SJSA1 (cell line): ENCODE data around the gene ZNF746. TPM values are rescaled to one million over a fixed set of nuclear protein-coding genes. Genes with fewer than 3 reads are reported as not detected.
A peak's percentile ranks its signal among the peaks of the same experiment; 100 is the strongest.
"Not testable (repeated sequence)": the region's sequence is repeated elsewhere in the genome, so short reads cannot be mapped to it uniquely, and the experiment has no call there.

Experiments used
- DNase-seq, 2 experiments: peaks; one replicate each; pipeline ENCODE4 v3.0.0-alpha.2; 2015 to 2020; ENCODE audit warnings: low spot score in 2 of 2, low read depth in 1 of 2
- H3K27ac ChIP-seq: fragments of 250-450 bp; sonication (Bioruptor Pico); 2 replicates; pipeline ENCODE4 v1.5.1; 2020; ENCODE audit warnings: mild to moderate bottlenecking, moderate library complexity
- H3K27me3 ChIP-seq: fragments of 250-450 bp; sonication (Bioruptor Pico); replicated peaks from 2 replicates; pipeline ENCODE4 v1.5.1; 2020; ENCODE audit warnings: mild to moderate bottlenecking, moderate library complexity
- H3K36me3 ChIP-seq: fragments of 250-450 bp; sonication (Bioruptor Pico); 2 replicates; pipeline ENCODE4 v1.5.1; 2020; ENCODE audit warnings: mild to moderate bottlenecking
- H3K4me1 ChIP-seq: fragments of 250-450 bp; sonication (Bioruptor Pico); replicated peaks from 2 replicates; pipeline ENCODE4 v1.6.1; 2021; ENCODE audit warnings: mild to moderate bottlenecking
- H3K4me3 ChIP-seq: fragments of 250-450 bp; sonication (Bioruptor Pico); 2 replicates; pipeline ENCODE4 v1.5.1; 2020; ENCODE audit warnings: mild to moderate bottlenecking
- H3K9me3 ChIP-seq: fragments of 250-450 bp; sonication (Bioruptor Pico); replicated peaks from 2 replicates; pipeline ENCODE4 v1.5.1; 2020; ENCODE audit warnings: mild to moderate bottlenecking
- total RNA-seq: library from RNA; depleted of rRNA; stranded (reverse); fragments of >200 nt; shearing (Covaris generic); gene quantifications from 2 replicates; pipeline ENCODE4 v1.2.3, GENCODE V29; 2014

The ZNF746 gene
- total RNA-seq, 1 experiment from 2014 or later: 21.2 TPM

DNA sequence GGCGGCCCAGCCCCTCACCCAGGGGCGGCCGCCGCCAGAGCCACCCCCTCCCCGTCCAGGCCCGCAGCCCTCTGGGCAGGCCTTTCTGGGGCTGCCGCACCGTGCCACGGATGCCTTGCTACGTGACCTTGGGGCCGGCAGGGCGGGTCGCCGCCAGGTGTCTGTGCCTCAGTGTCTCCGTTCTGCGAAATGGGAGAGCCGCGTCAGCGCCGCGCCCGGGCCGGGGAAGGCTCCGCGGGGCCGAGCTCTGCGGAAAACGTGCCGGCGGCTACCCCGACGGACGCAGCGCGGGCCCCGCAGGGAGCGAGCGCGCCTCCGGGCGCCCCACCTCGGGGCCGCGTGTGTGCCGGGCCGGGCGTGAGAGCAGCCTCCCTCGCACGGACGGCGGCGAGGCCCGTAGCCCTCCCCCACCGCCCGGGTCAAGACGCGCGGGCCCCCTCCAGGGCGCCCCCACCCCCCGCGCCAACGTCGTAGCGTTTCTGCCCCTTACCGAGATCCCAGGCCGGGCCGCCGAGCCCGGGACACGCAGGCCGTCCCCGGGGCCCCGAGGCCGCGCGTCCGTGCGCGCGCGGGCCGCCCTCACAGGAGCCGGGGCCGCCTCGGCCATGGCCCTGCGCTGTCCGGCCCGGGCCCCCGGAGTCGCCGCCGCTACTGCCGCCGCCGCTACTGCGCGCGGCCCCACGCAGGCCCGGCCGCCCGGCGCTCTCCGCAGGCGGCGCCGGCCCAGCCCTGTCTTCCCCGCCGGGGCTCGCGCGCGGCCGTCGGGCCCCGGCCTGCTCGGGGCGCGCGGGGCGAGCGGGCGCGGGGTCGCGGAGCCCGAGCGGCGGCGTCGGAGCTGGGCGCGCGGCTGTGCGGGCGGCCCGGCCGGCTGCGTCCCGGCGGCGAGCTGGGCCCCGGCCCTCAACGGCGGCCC, 37.8 kb downstream of the ZNF746 start:
- peak overlapping the region; percentile 62 for H3K4me3 ChIP-seq
- peaks cover 25% of the 10 kb centered on the region for H3K4me1 ChIP-seq
- H3K27me3 ChIP-seq: 0 out of 2 replicates have a peak, but pooled peaks cover 4% of the 10 kb centered on the region
- DNase-seq: no peak
- H3K27ac ChIP-seq: no peak overlapping the region
- H3K9me3 ChIP-seq: no peaks in the 10 kb centered on the region
- H3K36me3 ChIP-seq: peaks cover 17% of the 10 kb centered on the region

DNA sequence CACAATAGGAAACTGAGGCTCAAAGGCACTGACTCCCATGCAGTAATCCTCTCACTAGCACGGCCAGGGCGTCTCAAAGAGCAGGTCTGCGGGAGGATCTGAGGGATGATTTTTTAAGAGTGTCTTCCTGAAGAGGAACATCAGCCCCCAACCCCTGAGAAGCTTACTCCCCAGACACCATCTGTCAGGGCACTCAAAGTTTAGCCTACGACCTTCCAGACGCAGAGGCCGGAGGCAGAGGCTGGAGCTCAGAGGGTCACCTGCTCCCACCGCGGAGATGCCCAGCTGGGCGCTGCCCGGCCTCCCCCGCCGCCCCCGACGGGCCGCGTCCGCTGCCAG, 38.4 kb downstream of the ZNF746 start:
- Histone ChIP-seq H3K27me3 (0 out of 2 replicates have a peak, but pooled peaks cover 3% of the 10 kb centered on the region), H3K27ac (no peak overlapping the region), H3K36me3 (peaks cover 23% of the 10 kb centered on the region), H3K9me3 (no peaks in the 10 kb centered on the region), H3K4me3 (peak overlapping the region; percentile 62), H3K4me1 (peaks cover 25% of the 10 kb centered on the region)
- no peak for DNase-seq

GRCh38 chr7:149458235-149458634, 39.4 kb downstream of the ZNF746 start:
- no peak overlapping the region for H3K4me3 ChIP-seq
- H3K9me3 ChIP-seq: no peaks in the 10 kb centered on the region
- H3K4me1 ChIP-seq: peaks cover 25% of the 10 kb centered on the region
- H3K27ac ChIP-seq: no peak overlapping the region
- no peaks in the 10 kb centered on the region for H3K27me3 ChIP-seq
- DNase-seq: peak in 1 of 2 experiments; percentile 65
- peaks cover 29% of the 10 kb centered on the region for H3K36me3 ChIP-seq

DNA sequence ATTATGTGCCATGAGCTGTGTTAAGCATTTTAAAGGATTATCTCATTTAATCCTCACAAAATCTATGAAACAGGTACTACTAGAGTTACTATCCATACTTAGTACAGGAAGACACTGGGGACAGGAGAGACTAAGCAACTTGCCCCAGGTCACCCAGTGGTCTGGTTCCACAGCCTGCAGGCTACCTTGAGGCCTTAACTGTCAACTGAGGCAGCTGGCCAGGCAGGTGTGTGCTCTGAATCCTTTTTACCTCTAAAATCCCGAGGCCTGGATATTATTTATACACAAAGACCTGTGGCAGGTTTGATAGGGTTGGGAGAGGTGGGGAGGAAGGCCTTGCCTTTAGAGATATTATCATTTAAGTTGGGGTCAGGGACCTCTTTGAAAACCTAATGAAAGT, 39.8 kb downstream of the ZNF746 start:
- H3K27me3 ChIP-seq: no peaks in the 10 kb centered on the region
- H3K27ac ChIP-seq: no peak overlapping the region
- no peaks in the 10 kb centered on the region for H3K9me3 ChIP-seq
- no peak overlapping the region for H3K4me3 ChIP-seq
- peaks cover 33% of the 10 kb centered on the region for H3K36me3 ChIP-seq
- no peak for DNase-seq
- peaks cover 25% of the 10 kb centered on the region for H3K4me1 ChIP-seq

DNA sequence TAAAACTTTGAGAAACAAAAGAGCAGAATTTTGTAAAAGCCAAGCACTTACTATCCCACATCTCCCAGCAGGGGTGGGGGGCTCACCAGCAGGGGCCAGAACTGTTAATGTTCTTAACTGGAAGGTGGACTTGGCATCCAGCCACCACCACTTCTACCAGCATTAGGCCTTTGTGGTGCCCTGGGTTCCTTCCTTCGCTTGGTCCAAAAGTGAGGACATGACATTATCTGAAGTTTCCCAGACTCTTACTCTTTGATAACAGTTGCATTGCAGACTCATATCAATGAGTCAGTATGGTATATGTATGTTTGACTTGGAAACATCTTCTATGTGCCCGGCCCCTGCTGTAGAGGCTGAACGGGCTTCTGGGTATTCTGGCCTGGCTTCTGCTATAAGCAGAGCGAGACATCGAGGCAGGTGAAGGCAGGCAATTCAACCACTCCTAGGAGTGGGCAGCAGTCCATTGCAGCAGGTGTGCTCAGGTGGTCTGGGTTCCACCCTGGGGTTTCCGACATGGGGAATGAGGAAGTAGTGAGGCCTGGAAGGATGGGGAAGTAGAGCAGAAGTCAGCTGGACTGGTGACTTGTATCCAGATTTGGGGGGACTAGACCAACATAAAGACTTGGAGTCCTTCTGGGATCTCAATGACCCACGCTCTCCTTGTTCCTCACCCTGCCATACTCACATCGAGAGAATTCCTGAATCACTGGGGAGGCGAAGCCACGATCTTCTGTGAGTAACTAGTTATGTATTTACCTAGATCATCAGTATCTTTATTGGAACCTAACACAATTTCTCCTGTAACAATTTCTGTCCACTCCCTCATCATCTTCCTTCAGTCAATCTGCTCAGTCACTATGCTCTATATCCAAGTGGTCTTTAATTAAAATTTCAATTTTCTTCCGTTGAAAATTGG, 40.8 kb downstream of the ZNF746 start:
- Histone ChIP-seq H3K36me3 (peaks cover 35% of the 10 kb centered on the region), H3K4me3 (no peak overlapping the region), H3K4me1 (peaks cover 25% of the 10 kb centered on the region), H3K27ac (no peak overlapping the region), H3K27me3 (no peaks in the 10 kb centered on the region), H3K9me3 (no peaks in the 10 kb centered on the region)
- no peak for DNase-seq

- H3K9me3 ChIP-seq: no peaks in the 10 kb centered on the region
- no peak overlapping the region for H3K27ac ChIP-seq
- H3K4me3 ChIP-seq: no peak overlapping the region
- no peak for DNase-seq
- H3K36me3 ChIP-seq: peaks cover 41% of the 10 kb centered on the region
- peaks cover 19% of the 10 kb centered on the region for H3K4me1 ChIP-seq
- no peaks in the 10 kb centered on the region for H3K27me3 ChIP-seq
Measured at GRCh38 chr7:149455175-149455950, 42.2 kb downstream of the ZNF746 start.

GRCh38 chr7:149454750-149455149, 42.9 kb downstream of the ZNF746 start:
- no peak overlapping the region for H3K27ac ChIP-seq
- H3K9me3 ChIP-seq: no peaks in the 10 kb centered on the region
- no peaks in the 10 kb centered on the region for H3K27me3 ChIP-seq
- no peak overlapping the region for H3K4me3 ChIP-seq
- DNase-seq: no peak
- H3K36me3 ChIP-seq: peaks cover 47% of the 10 kb centered on the region
- H3K4me1 ChIP-seq: peaks cover 19% of the 10 kb centered on the region

GRCh38 chr7:149454006-149454405, 43.6 kb downstream of the ZNF746 start:
- H3K9me3 ChIP-seq: no peaks in the 10 kb centered on the region
- peaks cover 11% of the 10 kb centered on the region for H3K4me1 ChIP-seq
- no peaks in the 10 kb centered on the region for H3K27me3 ChIP-seq
- H3K27ac ChIP-seq: no peak overlapping the region
- H3K4me3 ChIP-seq: no peak overlapping the region
- no peak for DNase-seq
- peaks cover 51% of the 10 kb centered on the region for H3K36me3 ChIP-seq

DNA sequence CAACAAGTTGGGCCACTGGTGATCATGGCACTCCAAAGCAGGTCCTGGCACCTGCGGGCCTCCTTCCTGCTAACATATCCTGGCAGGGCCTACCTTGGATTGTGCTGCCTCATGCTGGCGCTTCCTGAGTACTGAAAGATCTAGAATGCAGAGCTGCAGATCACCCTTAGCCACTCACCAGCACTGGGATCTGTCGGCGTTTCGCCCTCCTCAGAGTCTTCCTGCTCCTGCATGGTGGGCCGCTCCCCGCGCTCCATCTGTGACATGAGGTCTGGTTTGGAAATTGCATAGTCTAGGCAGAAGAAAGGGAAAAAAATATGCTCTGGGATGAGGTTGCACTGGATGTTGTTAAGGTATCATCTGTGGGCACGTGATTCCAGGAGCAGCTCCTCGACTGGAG, 46.8 kb downstream of the ZNF746 start:
- peaks cover 58% of the 10 kb centered on the region for H3K36me3 ChIP-seq

GRCh38 chr7:149449897-149450296, 47.7 kb downstream of the ZNF746 start:
- no peaks in the 10 kb centered on the region for H3K9me3 ChIP-seq
- no peak overlapping the region for H3K4me3 ChIP-seq
- H3K36me3 ChIP-seq: peaks cover 57% of the 10 kb centered on the region
- no peak overlapping the region for H3K27ac ChIP-seq
- DNase-seq: no peak
- no peaks in the 10 kb centered on the region for H3K27me3 ChIP-seq
- no peaks in the 10 kb centered on the region for H3K4me1 ChIP-seq

More for the DNA sequence above, 46.8 kb downstream of the ZNF746 start:
- H3K27ac ChIP-seq: no peak overlapping the region
- no peak for DNase-seq
- H3K4me3 ChIP-seq: no peak overlapping the region
- no peaks in the 10 kb centered on the region for H3K27me3 ChIP-seq
- no peaks in the 10 kb centered on the region for H3K9me3 ChIP-seq
- no peaks in the 10 kb centered on the region for H3K4me1 ChIP-seq

DNA sequence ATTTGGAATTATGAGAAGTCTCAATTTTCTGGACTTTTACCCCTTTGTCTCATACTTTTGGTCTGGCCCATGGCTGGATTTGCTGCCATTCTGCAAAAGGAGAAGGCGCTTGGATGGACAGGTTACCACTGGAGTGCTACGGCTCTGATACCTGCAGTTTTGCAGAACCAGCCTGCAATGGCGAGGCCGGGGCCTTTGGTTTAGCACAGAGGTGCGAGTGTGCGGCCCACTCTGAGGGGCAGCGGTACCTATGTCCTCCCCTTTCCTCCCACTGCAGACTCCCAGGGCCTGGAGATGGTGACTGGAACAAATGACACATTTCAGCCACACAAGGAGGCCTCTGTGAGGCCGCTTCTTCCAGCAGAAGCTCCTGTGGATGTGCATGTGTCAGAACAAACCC, 48.6 kb downstream of the ZNF746 start:
- Histone ChIP-seq H3K27ac (no peak overlapping the region), H3K27me3 (no peaks in the 10 kb centered on the region), H3K36me3 (peaks cover 47% of the 10 kb centered on the region), H3K4me1 (no peaks in the 10 kb centered on the region), H3K9me3 (no peaks in the 10 kb centered on the region), H3K4me3 (no peak overlapping the region)
- no peak for DNase-seq

GRCh38 chr7:149446026-149446425, 51.6 kb downstream of the ZNF746 start:
- not testable (repeated sequence) for H3K4me3 ChIP-seq

DNA sequence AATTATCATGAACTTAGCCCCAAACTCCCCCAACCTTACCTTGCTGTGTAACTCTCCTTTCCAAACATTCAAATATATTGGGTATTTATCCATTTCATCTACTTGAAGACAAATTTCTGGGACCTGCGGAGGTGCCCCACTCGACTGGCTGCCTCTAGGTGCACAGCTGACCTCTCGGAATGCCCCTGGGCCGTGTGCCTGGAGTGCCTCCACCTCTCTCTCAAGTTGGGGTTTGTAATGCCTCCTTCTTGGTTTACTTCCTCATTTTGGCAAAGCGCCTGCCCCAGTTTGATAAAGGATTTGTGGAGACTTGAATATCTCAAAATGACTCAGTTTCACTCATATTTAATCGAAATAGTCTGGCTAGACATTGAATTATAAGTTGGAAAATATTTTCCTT, 53.3 kb downstream of the ZNF746 start:
- no peaks in the 10 kb centered on the region for H3K27me3 ChIP-seq
- no peaks in the 10 kb centered on the region for H3K4me1 ChIP-seq
- no peaks in the 10 kb centered on the region for H3K9me3 ChIP-seq
- no peak overlapping the region for H3K4me3 ChIP-seq
- no peak for DNase-seq
- no peak overlapping the region for H3K27ac ChIP-seq
- H3K36me3 ChIP-seq: peaks cover 21% of the 10 kb centered on the region

More at GRCh38 chr7:149446026-149446425, 51.6 kb downstream of the ZNF746 start:
- not testable (repeated sequence) for H3K27ac ChIP-seq, H3K4me1 ChIP-seq, H3K27me3 ChIP-seq, DNase-seq, H3K9me3 ChIP-seq
- H3K36me3 ChIP-seq: peaks cover 38% of the 10 kb centered on the region
